Smooth muscle cell of the umbilical artery (primary cell): ENCODE results near the gene ZNF559. TPM values are rescaled to one million over a fixed set of nuclear protein-coding genes. Genes with fewer than 3 reads are reported as not detected.

Experiments used
- total RNA-seq: library from RNA; depleted of rRNA; stranded (reverse); fragments of >200 nt; gene quantifications from 2 replicates; pipeline ENCODE4 v1.2.3, GENCODE V29; 2014

The ZNF559 gene
- total RNA-seq = 9.2 and 13.7 TPM in 2 replicates

DNA sequence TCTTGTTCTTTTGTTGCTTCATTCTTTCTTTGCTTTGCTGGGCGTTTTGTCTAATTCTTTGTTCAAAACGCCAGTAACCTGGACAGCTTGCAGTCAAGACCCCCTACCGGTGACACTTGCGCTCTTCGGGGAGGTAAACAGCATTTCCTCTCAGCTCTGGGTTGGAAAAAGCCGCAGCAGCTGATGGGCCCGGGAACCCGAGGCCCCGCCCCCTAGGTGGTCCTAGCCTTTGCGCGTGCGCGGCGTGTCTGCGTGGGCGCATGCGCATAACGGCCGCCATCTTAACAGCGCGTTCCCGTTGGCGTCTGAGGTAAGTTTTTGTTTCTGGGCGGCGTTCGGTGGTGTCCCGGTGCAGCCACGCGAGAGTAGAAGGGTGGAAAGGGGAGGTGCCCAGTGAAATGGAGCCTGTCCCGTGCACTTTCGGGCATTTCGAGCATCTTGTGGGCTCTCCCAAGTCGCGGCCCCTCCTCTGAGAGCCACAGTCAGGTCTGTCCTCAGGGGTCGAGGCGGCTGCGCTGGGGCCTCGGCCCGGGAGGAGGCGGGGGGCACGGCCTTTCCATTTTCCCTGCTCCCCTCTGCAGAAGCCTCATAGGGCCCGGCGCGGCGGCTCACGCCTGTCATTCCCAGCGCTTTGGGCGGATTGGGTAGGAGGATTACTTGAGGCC is at the start of gene ZNF559:
Gene ZNF559 (plus strand): TSS at position 261 of the 665 bp plus-strand sequence. CDS start 14,371 bp downstream, outside the sequence.

DNA sequence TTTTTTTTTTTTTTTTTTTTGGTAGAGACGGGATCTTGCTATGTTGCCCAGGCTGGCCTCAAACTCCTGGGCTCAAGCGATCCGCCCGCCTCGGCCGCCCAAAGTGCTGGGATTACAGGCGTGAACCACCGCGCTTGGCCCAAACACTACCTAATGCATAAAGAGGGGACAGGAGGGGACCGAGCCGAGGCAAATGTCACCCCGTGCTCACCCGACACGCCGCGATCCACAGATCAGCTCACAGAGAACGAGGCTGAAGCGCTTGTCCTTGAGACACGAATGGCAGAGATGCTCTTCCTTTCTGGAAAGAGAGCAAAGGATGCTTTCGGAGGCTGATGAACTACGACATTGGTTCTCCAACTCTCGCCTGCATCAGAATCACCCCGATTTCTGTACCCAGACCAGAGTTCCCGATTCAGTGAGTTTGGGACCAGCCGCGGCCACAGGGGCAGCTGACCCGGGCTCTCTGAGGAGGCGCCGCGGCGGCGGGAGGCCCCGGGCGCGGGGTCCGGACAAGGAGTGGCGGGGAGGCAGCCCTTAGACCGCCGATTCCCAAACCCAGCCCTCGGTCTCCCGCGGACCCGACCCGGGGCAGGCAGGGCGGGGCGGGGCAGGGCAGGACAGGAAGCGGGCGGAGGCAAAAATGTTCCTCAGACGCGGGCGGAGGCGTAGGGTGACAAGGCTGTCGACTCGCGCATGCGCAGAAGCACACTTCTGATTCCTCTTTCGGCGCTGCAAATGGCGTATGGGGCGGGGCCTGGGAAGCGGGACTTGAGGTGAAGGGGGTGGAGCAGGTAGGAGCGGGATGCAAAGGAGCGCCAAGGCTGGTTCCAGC is 14.6 kb upstream of the ZNF559 start, which contains the start of gene ZNF699:
Gene ZNF699 (minus strand): TSS at position 700 of the 835 bp plus-strand sequence. CDS start 4,719 bp downstream, outside the sequence.

DNA sequence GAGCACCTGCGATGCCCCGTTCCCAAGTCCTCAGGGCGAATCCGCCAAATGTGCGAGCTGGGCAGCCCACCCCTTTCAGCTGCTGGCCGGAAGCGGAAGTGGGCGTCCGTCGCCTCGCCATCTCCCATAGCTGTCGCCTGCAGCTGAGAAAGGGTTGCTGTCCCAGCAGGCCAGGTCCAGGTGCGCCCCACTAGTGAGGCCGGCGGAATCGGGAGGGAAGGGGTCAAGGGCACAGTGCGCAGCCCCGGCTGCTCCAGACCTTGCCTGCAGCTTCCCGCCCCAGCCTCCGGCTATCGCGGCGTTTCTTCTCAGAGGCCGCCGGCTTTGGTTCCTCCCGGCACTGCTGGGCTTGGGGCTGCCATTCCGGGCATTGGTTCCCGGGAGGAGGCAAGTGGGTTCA is 38.9 kb downstream of the ZNF559 start, which contains the start of gene ZNF177:
Gene ZNF177 (plus strand): TSS at position 109 of the 400 bp plus-strand sequence. CDS start 15,299 bp downstream, outside the sequence.

Other genes with a start within 250 kb of the ZNF559 start
- gene OR1M1, start 237.1 kb upstream of the ZNF559 start, total RNA-seq = not detected in 2 replicates
- not detected in 2 replicates for gene OR7G2, start 216.7 kb upstream of the ZNF559 start, total RNA-seq
- gene OR7G1, start 208.4 kb upstream of the ZNF559 start, total RNA-seq = not detected in 2 replicates
- not detected in 2 replicates for gene OR7G3, start 197.2 kb upstream of the ZNF559 start, total RNA-seq
- 13.1 and 17.1 TPM in 2 replicates for gene ZNF317, start 183.8 kb upstream of the ZNF559 start, total RNA-seq
- under 0.01 TPM in 1 of 2 replicates, not detected in the other for gene OR7D2, start 145.2 kb upstream of the ZNF559 start, total RNA-seq
- gene OR7D4, start 104.6 kb upstream of the ZNF559 start, total RNA-seq = not detected in 2 replicates
- not detected in 2 replicates for gene OR7E24, start 73.2 kb upstream of the ZNF559 start, total RNA-seq
- 15.4 and 19.0 TPM in 2 replicates for gene ZNF699, start 14.3 kb upstream of the ZNF559 start, total RNA-seq
- 0.97 and 2.1 TPM in 2 replicates for gene ZNF177, start 38.8 kb downstream of the ZNF559 start, total RNA-seq
- gene ZNF266, start 111.4 kb downstream of the ZNF559 start, total RNA-seq = 9.2 and 10.4 TPM in 2 replicates
- 1.5 and 5.8 TPM in 2 replicates for gene ZNF560, start 174.4 kb downstream of the ZNF559 start, total RNA-seq
- gene ZNF426, start 214.5 kb downstream of the ZNF559 start, total RNA-seq = 21.5 and 25.8 TPM in 2 replicates